ENCODE measurements around the gene KAZALD1.
A peak's percentile ranks its signal among the peaks of the same experiment; 100 is the strongest.
"Not testable (repeated sequence)": the region's sequence is repeated elsewhere in the genome, so short reads cannot be mapped to it uniquely, and the experiment has no call there.

KAZALD1 gene

GRCh38 chr10:101030496-101031127, 31.2 kb upstream of the KAZALD1 start:
- no peak for DNase-seq (ENCODE audit: low read depth in 3 of 3)

DNA sequence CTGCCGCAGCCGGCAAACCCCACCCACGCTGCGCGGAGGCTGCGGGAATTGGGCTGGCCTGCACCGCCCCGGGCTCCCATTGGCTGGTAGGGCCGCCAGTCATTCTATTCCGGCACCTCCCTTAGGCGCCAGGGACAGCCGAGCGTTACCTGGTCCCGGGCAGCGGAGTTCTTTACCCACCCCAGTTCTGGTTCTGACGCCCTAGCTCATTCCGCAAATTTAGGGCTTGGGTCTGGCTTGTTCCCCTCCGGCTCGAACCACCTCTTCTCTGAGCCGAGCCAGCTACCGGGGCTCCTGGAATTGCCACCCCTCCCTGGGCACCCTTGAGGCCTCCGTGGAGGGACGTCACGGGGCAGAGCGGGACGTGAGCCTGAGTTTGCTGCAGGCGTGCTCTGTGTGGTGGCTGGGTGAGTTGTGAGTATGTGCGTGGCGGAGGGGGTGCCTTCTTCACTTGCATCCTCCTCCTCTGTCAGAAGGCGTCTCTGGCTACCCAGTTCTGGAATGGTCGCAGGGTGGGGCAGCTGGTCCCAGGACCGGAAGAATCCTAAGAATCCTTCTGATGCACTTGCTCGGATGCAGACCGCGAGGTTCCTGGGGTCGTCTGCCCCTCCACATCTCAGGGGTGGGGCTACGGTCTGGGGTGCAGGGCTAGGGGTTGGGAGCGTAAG, 30.5 kb upstream of the KAZALD1 start, which contains the start of the genes PDZD7 and SFXN3:
Gene PDZD7, minus strand, starts transcription at position 2 of the 668 bp plus-strand sequence. CDS start 910 bp downstream, outside the sequence.
Gene SFXN3, plus strand, starts transcription at position 107 of the 668 bp plus-strand sequence. CDS start 3,461 bp downstream, outside the sequence.
- peak; percentile 92 to 97 (median 96) for DNase-seq (ENCODE audit: low read depth in 3 of 3)

GRCh38 chr10:101031796-101032636, 29.8 kb upstream of the KAZALD1 start:
- DNase-seq (ENCODE audit: low read depth in 3 of 3) = peak in 2 of 3 donors; percentile 52 to 65

DNA sequence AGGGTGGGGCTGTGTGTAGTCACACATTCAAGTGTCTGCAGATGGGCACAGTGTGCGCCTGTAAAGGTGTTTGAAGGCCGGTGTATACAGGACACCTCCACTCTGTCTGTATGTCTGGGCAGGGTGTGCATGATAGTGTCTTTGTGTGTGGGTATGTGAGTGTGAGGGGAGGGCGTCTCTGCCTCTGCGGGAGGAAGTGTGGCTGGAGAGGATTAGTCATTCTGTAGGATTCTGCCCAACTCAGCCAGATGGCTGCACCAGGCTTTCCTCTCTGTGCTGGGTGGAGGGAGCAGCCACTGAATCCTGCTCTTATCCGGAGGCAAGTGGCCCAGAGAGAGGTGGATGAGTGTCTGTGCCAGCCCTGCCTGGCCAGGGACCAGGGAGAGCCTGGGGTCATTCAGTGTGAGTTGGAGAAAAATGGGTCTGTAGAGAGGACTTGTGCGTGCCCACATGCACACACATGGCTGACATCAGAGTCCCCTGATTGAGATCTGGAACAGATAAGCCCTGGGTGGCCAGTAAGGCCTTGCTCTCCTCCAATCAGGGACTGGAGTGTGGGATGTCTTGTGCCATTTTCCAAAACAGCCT, 29.1 kb upstream of the KAZALD1 start:
- DNase-seq (ENCODE audit: low read depth in 3 of 3) = peak in 2 of 3 donors; percentile 38 to 43

DNA sequence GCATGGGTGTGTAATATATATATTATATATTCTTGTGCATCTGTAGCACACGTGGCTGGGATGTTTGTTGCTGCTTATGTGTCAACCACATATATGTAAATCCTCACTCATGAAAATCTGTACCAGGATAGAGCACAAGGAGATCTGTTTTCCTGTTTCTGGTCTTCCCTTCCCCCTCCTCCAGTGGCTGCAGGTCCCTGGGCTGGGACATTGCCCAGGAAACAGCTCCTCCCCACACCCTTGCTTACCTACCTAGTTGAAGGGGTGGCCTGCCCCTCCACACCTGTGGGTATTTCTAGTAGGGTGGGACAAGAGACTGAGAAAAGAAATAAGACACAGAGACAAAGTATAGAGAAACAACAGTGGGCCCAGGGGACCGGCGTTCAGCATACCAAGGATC, 28.5 kb upstream of the KAZALD1 start:
- no peak for DNase-seq (ENCODE audit: low read depth in 3 of 3)

GRCh38 chr10:101034404-101034803, 27.4 kb upstream of the KAZALD1 start:
- not testable (repeated sequence) for DNase-seq (ENCODE audit: low read depth in 3 of 3)

GRCh38 chr10:101035314-101035713, 26.5 kb upstream of the KAZALD1 start:
- no peak for DNase-seq (ENCODE audit: low read depth in 3 of 3)

GRCh38 chr10:101035916-101036702, 25.7 kb upstream of the KAZALD1 start:
- DNase-seq (ENCODE audit: low read depth in 3 of 3) = no peak

DNA sequence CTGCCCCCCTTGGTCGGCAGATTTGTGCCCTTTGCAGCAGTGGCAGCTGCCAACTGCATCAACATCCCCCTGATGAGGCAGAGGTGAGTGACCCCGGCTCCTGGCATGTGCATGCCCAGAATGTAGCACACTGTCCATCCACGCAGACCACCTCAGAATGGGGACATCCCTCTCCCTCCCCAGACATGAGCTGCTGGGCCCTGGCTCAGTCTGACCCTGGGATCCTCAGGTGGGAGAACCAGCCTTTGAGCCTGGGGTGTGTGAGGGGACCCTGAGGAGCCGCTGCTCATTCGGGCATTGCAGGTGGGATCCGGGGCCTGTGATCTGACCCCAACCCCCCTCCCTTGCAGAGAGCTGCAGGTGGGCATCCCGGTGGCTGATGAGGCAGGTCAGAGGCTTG, 25.1 kb upstream of the KAZALD1 start:
- DNase-seq (ENCODE audit: low read depth in 3 of 3) = no peak

- no peak for DNase-seq (ENCODE audit: low read depth in 3 of 3)
These were observed 23.3 kb upstream of the KAZALD1 start for GRCh38 chr10:101038484-101038883.

DNA sequence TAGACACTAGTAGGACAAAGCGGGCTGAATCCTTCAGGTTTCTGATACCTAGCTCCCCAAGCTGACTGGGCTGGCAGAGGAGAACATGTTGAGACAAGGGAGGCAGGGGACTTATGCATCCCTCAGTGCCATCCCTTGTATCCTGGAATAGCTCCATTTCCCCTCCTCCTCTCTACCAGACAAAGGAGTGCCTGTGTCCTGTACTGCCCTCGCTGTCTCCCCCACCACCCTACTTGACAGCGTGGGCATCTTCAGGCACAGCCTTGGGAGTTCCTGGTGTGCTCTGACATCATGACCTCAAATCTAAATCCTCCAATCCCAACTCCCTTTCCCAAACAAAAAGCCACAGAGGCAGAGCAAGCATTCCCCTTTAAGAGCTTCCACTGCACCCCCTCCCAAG, 21.7 kb upstream of the KAZALD1 start:
- no peak for DNase-seq (ENCODE audit: low read depth in 3 of 3)

GRCh38 chr10:101040851-101041250, 20.9 kb upstream of the KAZALD1 start:
- no peak for DNase-seq (ENCODE audit: low read depth in 3 of 3)

GRCh38 chr10:101041252-101041761, 20.5 kb upstream of the KAZALD1 start:
- DNase-seq (ENCODE audit: low read depth in 3 of 3) = peak; percentile 42 to 60 (median 49)

DNA sequence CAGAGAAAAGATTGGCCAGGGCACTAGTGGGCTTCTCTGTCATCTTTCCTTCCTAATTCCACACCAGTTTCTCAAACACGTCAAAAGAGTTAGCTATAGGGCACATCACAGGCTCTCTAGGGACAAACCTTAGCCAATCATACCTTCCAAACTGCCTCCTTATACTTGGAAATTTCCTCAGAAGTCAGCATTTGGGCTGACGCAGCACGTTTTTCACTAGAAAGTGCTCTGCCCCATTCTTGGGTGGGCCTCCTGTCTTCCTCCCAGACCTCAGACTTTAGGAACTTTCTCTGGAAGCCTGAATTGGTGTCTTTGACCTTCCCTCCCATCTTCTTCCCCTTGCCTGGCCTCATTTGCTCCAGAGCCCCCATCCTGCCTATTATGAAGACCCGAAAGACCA, 19.7 kb upstream of the KAZALD1 start:
- no peak for DNase-seq (ENCODE audit: low read depth in 3 of 3)

GRCh38 chr10:101042667-101043362, 19.0 kb upstream of the KAZALD1 start:
- peak; percentile 78 to 90 (median 84) for DNase-seq (ENCODE audit: low read depth in 3 of 3)

GRCh38 chr10:101043363-101043707, 18.5 kb upstream of the KAZALD1 start:
- DNase-seq (ENCODE audit: low read depth in 3 of 3) = no peak

GRCh38 chr10:101044117-101044516, 17.7 kb upstream of the KAZALD1 start:
- DNase-seq (ENCODE audit: low read depth in 3 of 3) = no peak

- DNase-seq (ENCODE audit: low read depth in 3 of 3) = no peak
These were observed 15.2 kb upstream of the KAZALD1 start for GRCh38 chr10:101046332-101047238.

DNA sequence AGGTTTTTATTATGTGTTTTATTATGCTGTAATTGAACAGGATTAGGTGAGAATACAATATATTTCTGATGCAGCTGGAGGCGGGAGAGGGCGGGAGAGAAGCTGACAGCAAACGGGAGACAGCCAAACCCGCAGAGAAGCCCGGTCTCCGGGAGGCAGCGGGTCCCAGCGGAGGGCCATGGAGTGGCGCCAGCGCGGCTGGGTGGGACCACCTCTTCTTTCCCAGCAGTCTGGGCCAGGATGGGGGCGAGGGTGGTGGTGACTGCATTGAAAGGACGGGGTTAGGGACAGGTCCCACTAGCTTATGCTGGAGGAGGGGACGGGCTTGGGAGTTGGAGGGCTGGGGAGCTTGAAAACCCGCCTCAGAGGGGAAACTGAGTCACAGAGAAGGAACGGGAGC, 14.5 kb upstream of the KAZALD1 start:
- DNase-seq (ENCODE audit: low read depth in 3 of 3) = no peak

Measured in stimulated activated CD4-positive, alpha-beta T cell treated with anti-CD3 and anti-CD28 coated beads, TNF-alpha, amount 100 ng/mL, for 48 hours (primary cell).